ENCODE data around the gene PPP1R12C.

- TF ChIP-seq CTCF (IDR thresholded peaks at IDR 0.05) (no peak), POLR2AphosphoS5 (IDR thresholded peaks at IDR 0.05) (no peak)
Observed at GRCh38 chr19:55078996-55079395, 38.4 kb downstream of the PPP1R12C start.
